ENCODE results near the gene SCGB1D1. TPM values are rescaled to one million over a fixed set of nuclear protein-coding genes. Genes with fewer than 3 reads are reported as not detected.
"Not testable (repeated sequence)": the region's sequence is repeated elsewhere in the genome, so short reads cannot be mapped to it uniquely, and the experiment has no call there.

The SCGB1D1 gene
- total RNA-seq, 1 donor from 2014 or later, result not detected

GRCh38 chr11:62179995-62180394 is 10.0 kb upstream of the SCGB1D1 start:
- no peaks in the 10 kb centered on the region for H3K36me3 Mint-ChIP-seq (ENCODE audit: low read depth)
- no peak for TF ChIP-seq CTCF (conservative IDR thresholded peaks at IDR 0.05)
- H3K27ac Mint-ChIP-seq (ENCODE audit: unreplicated experiment), result no peak overlapping the region
- H3K27me3 Mint-ChIP-seq (ENCODE audit: low read depth), result peaks cover 34% of the 10 kb centered on the region
- peaks cover 4% of the 10 kb centered on the region for H3K9me3 Mint-ChIP-seq
- DNase-seq (ENCODE audit: low read depth, low spot score), result no peak
- H3K4me1 Mint-ChIP-seq, result no peaks in the 10 kb centered on the region
- H3K4me3 Mint-ChIP-seq, result no peak overlapping the region

- H3K27ac Mint-ChIP-seq (ENCODE audit: unreplicated experiment), result no peak overlapping the region
- H3K4me3 Mint-ChIP-seq, result no peak overlapping the region
- peaks cover 4% of the 10 kb centered on the region for H3K9me3 Mint-ChIP-seq
- no peak for DNase-seq (ENCODE audit: low read depth, low spot score)
- no peaks in the 10 kb centered on the region for H3K36me3 Mint-ChIP-seq (ENCODE audit: low read depth)
- H3K27me3 Mint-ChIP-seq (ENCODE audit: low read depth), result peaks cover 33% of the 10 kb centered on the region
- no peak for TF ChIP-seq CTCF (conservative IDR thresholded peaks at IDR 0.05)
- no peaks in the 10 kb centered on the region for H3K4me1 Mint-ChIP-seq
These were observed 8.9 kb upstream of the SCGB1D1 start for GRCh38 chr11:62181097-62181496.

GRCh38 chr11:62182147-62182891 is 7.7 kb upstream of the SCGB1D1 start:
- Mint-ChIP-seq H3K27me3 (ENCODE audit: low read depth) (peaks cover 26% of the 10 kb centered on the region), H3K9me3 (peaks cover 4% of the 10 kb centered on the region), H3K4me3 (no peak overlapping the region), H3K27ac (ENCODE audit: unreplicated experiment) (no peak overlapping the region), H3K36me3 (ENCODE audit: low read depth) (no peaks in the 10 kb centered on the region), H3K4me1 (no peaks in the 10 kb centered on the region)
- no peak for TF ChIP-seq CTCF (conservative IDR thresholded peaks at IDR 0.05)
- DNase-seq (ENCODE audit: low read depth, low spot score), result no peak

GRCh38 chr11:62186195-62186594 is 3.8 kb upstream of the SCGB1D1 start:
- Mint-ChIP-seq H3K27me3 (ENCODE audit: low read depth) (peaks cover 44% of the 10 kb centered on the region), H3K9me3 (peaks cover 4% of the 10 kb centered on the region), H3K27ac (ENCODE audit: unreplicated experiment) (no peak overlapping the region), H3K4me1 (no peaks in the 10 kb centered on the region), H3K36me3 (ENCODE audit: low read depth) (no peaks in the 10 kb centered on the region), H3K4me3 (no peak overlapping the region)
- no peak for TF ChIP-seq CTCF (conservative IDR thresholded peaks at IDR 0.05)
- no peak for DNase-seq (ENCODE audit: low read depth, low spot score)

- TF ChIP-seq CTCF (conservative IDR thresholded peaks at IDR 0.05), result no peak
- H3K4me1 Mint-ChIP-seq, result no peaks in the 10 kb centered on the region
- peaks cover 67% of the 10 kb centered on the region for H3K27me3 Mint-ChIP-seq (ENCODE audit: low read depth)
- no peak for DNase-seq (ENCODE audit: low read depth, low spot score)
- no peaks in the 10 kb centered on the region for H3K36me3 Mint-ChIP-seq (ENCODE audit: low read depth)
- no peak overlapping the region for H3K4me3 Mint-ChIP-seq
- no peaks in the 10 kb centered on the region for H3K9me3 Mint-ChIP-seq
- no peak overlapping the region for H3K27ac Mint-ChIP-seq (ENCODE audit: unreplicated experiment)
These were observed 3.9 kb downstream of the SCGB1D1 start for GRCh38 chr11:62193952-62194351.

GRCh38 chr11:62195010-62195409 is 5.0 kb downstream of the SCGB1D1 start:
- not testable (repeated sequence) for H3K4me1 Mint-ChIP-seq; H3K9me3 Mint-ChIP-seq; DNase-seq (ENCODE audit: low read depth, low spot score); H3K4me3 Mint-ChIP-seq; H3K27ac Mint-ChIP-seq (ENCODE audit: unreplicated experiment); H3K36me3 Mint-ChIP-seq (ENCODE audit: low read depth)
- peaks cover 64% of the 10 kb centered on the region for H3K27me3 Mint-ChIP-seq (ENCODE audit: low read depth)

All from neural crest cell (in vitro differentiated cells).